Fibroblast of skin of scalp (primary cell): Measurements from ENCODE around the gene HSD11B2.

Source experiments
- DNase-seq: peaks from one replicate; pipeline ENCODE4 v3.0.0-alpha.2; 2013

Gene HSD11B2

GRCh38 chr16:67454104-67454503 is 23.2 kb downstream of the HSD11B2 start:
- DNase-seq, result no peak

DNA sequence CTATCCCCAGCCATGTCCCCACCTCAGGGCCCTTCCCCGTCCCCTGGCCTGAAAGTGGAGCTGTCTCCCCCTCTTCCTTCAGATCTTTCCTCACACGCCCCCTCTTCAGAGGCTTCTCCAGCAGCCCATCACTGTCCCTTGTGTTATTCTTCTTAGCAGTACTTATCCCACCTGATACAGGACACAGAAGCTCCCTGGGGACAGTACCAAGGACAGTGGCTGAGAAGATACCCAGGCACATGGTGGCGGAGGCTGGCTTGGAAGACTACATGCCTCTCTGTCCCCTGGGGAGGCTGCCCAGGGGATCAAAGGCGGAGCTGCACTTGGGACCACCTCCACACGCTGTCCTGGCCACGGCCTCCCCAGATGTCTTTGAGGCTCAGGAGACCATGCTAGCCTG is 23.9 kb downstream of the HSD11B2 start:
- no peak for DNase-seq

- DNase-seq, result peak; percentile 23
Observed at GRCh38 chr16:67456391-67457081, 25.6 kb downstream of the HSD11B2 start.

- DNase-seq, result peak; percentile 15
Observed at GRCh38 chr16:67457611-67458010, 26.7 kb downstream of the HSD11B2 start.

DNA sequence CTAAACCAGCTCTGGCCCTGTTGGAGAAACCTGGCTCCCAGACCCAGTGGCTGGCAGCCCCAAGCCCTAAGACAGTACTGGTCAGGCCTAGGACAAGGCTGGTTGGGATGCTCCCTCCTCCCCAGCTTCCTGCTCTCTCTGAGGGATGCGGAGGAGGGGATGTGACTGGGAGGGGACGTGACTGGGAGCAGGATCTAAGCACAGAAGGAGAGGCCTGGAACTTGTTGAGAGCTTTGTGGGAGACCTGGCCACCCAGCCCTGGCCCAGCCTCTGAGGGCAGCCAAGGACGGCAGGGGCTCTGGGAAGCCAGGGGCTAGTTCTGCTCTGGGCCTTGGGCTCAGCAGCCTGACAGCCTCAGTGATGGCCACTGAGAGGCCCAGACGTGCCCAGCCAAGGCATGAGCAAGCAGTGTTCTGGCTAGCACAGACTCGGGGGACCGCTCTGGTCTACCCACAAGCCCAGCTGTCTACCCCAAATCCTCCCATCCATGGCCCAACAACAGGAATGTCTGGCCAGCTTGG is 27.3 kb downstream of the HSD11B2 start:
- DNase-seq, result peak; percentile 75

DNA sequence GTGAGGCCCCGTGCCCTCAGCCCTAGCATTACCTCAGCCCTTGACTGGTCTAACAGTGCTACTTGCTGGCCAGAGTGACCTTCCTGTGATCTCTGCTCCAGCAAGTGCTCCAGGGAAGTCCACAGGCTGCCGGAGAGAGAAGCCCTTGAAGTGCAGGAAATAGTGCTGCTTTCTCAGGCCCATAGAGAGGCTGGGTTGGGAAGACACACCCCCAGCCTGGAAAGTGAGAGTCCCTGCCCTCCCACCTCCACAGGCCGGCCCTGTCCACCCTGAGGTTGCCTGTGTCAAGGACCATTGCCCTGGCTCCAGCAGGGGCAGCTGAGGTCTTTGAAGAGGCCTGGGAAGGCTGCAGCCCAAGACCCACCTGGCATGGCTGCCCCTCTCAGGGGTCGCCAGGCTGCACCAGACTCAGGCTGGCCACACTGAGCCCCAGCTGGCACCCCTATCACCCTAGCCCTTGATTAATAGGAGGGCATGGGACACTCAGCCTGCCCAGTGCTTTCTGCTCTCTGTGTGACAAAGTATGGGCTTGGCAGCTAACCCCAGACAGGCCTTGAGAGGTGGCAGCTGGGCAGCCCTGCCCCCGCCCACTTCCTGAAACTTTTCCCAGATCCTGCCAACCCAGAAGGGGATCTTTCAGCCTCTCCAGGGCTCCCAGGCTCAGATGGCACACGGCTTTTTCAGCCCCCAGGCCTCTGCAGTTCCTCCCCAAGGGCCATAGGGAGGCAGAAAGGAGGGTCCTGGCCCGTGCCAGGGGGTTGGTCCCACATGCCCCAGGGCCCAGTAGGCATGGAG is 28.3 kb downstream of the HSD11B2 start:
- peak; percentile 15 for DNase-seq

- no peak for DNase-seq
Observed at GRCh38 chr16:67459861-67460150, 28.9 kb downstream of the HSD11B2 start.

- no peak for DNase-seq
Observed at GRCh38 chr16:67460168-67460567, 29.2 kb downstream of the HSD11B2 start.

DNA sequence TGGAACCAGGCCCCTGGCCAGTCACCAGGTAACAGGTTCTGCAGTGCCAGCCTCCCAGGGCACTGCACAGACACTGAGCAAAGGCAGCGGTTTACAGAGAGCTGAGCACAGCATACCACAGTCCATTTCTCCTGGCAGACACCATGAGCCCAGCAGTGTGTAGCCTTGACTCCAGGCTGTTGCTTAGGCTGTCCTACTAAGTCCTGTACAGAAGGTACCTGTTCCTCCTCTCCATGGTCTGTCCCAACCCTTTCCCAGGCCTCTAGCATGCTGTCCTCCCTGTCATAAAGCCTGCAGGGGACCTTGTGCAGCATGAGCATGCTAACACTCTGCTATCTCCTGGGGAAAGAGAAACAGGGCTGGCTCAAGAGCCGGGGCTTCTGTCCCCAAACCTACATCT is 30.0 kb downstream of the HSD11B2 start:
- no peak for DNase-seq

GRCh38 chr16:67461600-67462278 is 30.8 kb downstream of the HSD11B2 start:
- DNase-seq, result no peak

DNA sequence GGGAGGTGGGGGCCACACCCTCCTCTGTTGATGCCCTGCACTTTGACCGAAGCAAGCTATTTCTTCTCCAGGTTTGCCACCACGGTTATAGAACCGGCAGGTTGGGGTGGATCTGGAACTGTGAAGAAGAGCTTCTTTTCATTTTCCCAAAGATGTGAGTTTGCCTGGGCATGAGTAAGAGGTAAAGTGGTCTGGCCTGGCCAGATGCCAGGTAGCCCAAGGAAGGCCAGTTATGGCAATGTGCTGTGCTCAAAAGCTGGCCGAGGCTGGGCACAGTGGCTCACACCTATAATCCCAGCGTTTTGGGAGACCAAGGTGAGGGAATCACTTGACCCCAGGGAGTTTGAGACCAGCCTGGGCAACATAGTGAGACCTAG is 31.3 kb downstream of the HSD11B2 start:
- no peak for DNase-seq

DNA sequence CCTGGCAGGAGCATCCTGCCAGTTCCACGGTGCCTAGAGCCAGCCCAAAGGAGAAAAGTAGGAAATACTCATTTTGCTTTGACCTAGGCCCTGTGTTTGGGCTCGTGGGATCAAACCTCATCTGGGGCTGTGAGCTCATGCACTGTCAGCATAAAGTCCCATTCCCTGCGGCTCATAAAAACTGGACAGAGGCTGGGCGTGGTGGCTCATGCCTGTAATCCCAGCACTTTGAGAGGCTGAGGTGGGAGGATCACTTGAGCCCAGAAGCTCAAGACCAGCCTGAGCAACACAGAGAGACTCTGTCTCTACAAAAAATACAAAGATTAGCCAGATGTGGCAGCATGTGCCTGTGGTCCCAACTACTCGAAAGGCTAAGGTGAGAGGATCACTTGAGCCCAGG is 32.1 kb downstream of the HSD11B2 start:
- no peak for DNase-seq

DNA sequence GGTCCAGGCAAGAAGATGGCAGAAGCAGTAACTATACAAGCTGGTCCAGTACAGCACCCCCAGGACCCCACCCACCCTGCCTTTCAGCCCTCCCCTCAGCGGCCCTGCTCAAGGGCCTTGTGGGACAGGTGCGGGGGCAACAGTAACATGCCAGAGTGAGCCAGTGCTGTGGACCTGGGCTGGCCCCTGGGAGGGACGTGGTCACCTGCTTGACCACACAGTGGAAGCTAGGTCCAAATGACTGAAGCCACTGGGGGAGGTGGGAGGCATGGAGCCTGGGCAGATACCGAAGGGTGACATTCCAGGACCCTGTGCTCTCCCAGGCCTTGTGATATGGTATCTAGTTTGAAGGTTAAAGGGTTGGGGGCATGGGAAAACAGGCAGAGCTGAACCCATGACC is 32.8 kb downstream of the HSD11B2 start:
- DNase-seq, result no peak

GRCh38 chr16:67464565-67464964 is 33.6 kb downstream of the HSD11B2 start:
- DNase-seq, result no peak

DNA sequence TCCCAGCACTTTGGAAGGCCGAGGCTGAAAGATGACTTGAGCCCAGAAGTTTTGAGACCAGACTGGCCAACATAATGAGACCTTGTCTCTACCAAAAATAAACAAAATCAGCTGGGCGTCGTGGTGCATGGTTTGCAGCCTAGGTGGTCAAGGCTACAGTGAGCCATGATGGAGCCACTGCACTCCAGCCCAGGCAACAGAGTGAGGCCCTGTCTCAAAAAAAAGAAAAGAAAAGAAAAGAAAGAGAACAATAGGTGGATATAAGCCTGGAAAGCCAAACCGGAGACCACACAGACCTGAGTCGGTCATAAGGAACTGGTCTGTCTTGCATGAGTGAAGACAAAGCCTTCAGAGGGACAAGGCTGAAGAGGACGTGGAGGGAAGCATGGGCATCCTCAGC is 35.7 kb downstream of the HSD11B2 start:
- DNase-seq, result no peak

GRCh38 chr16:67468731-67469130 is 37.8 kb downstream of the HSD11B2 start:
- DNase-seq, result no peak

GRCh38 chr16:67470359-67470758 is 39.4 kb downstream of the HSD11B2 start:
- DNase-seq, result no peak

DNA sequence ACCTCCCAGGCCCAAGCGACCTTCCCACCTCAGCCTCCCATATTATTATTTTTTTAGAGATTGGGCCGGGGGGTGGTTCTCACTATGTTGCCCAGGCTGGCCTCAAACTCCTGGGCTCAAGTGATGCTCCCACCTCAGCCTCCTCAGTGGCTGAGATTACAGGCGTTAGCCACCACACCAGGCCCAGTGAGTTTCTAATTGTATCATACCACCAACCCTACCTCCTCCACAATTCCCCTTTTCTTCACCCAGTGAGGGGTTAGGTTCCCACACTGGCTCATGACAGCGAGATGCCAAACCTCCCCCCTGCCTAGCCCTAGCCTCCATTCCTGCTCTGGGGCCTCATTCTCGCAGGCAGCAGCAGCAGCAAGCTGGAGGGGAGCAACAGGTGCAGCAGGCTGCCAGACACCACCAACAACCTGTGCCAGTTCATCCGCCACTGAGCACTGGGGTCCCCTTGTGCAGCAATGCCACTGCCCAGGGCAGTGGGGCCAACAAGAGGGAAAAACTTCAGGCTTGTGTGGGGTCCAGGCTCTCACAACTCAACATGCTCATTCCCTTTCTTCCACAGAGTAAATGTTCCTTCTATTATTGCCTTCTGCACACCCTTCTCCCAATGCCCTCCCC is 41.0 kb downstream of the HSD11B2 start:
- DNase-seq, result no peak

DNA sequence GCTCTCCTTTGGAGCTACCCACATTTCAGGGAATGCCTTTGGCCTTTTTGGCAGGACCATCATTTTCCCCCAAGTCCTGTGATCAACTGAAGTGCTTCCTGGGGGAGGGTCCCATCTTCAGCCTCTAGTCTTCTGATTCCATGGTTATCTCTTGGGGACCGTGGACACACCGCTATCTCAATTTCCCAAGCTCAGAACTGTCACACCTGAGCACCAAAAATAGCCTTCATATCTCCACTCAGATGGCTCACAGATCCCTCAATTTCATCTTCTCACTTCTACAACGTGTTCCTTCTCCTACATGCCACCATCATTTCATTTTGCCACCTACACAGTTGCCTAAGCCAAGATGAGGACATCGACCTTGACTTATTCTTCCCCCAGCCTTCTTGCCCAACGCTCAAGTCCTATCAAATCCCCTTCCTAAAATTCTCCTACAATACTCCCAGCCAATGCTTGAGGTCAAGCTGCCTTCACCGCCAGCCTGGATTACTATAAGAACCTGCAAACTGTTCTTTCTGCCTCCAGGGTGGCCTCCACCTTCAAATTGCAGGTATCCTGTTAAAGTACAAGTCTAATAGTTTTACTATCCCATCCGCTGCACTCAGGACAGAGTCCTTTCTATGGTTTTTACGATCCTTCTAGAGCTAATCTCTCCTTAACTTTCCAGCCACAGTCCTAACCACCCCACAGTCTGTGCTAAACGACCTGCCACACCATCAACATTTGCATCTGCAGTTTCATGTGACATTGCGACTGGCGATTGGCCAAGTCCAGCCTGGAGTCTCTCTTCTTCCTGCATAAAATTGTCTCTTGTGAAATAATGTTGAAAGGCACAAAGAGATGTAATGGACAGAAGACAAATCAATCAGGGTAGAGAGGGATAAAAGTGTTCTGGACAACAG is 43.9 kb downstream of the HSD11B2 start:
- no peak for DNase-seq

DNA sequence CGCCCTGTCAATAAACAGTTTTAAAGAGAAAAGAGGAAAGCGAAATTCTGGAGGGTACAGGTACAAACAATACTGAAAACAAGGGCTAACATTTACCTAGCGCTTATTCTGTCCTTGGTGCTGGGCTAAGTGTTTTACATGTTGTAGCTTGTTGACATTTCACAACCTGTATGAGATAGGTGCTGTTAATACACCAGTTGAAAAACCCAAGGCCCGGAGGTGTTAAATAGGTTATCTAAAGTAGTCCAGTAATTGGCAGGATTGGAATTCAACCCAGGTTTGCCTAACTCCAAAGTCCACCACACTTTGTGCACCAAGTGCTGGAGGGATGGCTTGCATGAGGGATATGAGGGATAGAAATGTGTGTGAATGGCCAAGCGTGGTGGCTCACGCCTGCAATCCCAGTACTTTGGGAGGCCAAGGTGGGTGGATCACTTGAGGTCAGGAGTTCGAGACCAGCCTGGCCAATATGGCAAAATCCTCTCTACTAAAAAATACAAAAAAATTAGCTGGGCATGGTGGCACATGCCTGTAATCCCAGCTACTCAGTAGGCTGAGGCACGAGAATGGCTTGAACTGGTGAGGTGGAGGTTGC is 47.1 kb downstream of the HSD11B2 start:
- no peak for DNase-seq

GRCh38 chr16:67480833-67481560 is 50.1 kb downstream of the HSD11B2 start, which contains the start of gene ATP6V0D1:
Gene ATP6V0D1, minus strand, starts transcription at chr16:67481157. Its CDS starts 71 bp downstream, at chr16:67481086.
- peak; percentile 98 for DNase-seq
